Ishikawa (cell line): ENCODE data around the gene EP400.

ENCODE experiments used
- CEBPB ChIP-seq: IDR thresholded peaks from 2 replicates; pipeline ENCODE4 v1.6.1; 2012
- CREB1 ChIP-seq: IDR thresholded peaks from 2 replicates; pipeline ENCODE4 v1.6.1; 2012; ENCODE audit warnings: low read depth
- EGR1 ChIP-seq: IDR thresholded peaks from 2 replicates; pipeline ENCODE4 v1.6.1; 2012
- EP300 ChIP-seq: IDR thresholded peaks from 2 replicates; pipeline ENCODE4 v1.6.1; 2012; ENCODE audit warnings: borderline replicate concordance
- FOXM1 ChIP-seq: IDR thresholded peaks from 2 replicates; pipeline ENCODE4 v1.6.1; 2012; ENCODE audit warnings: low read depth, borderline replicate concordance
- MAX ChIP-seq: IDR thresholded peaks from 2 replicates; pipeline ENCODE4 v1.6.1; 2012
- NFIC ChIP-seq: IDR thresholded peaks from 2 replicates; pipeline ENCODE4 v1.6.1; 2012
- RAD21 ChIP-seq: IDR thresholded peaks from 2 replicates; pipeline ENCODE4 v1.6.1; 2012; ENCODE audit warnings: low read depth
- REST ChIP-seq: IDR thresholded peaks from 2 replicates; pipeline ENCODE4 v1.6.1; 2012; ENCODE audit warnings: low read depth, mild to moderate bottlenecking
- TAF1 ChIP-seq: IDR thresholded peaks from 2 replicates; pipeline ENCODE4 v1.6.1; 2012; ENCODE audit warnings: low read depth, mild to moderate bottlenecking
- TCF12 ChIP-seq: IDR thresholded peaks from 2 replicates; pipeline ENCODE4 v1.6.1; 2012; ENCODE audit warnings: low read depth
- TEAD4 ChIP-seq: IDR thresholded peaks from 2 replicates; pipeline ENCODE4 v1.6.1; 2012
- USF1 ChIP-seq: IDR thresholded peaks from 2 replicates; pipeline ENCODE4 v1.6.1; 2012
- YY1 ChIP-seq: IDR thresholded peaks from 2 replicates; pipeline ENCODE4 v1.6.1; 2012; ENCODE audit warnings: low read depth
- ZBTB7A ChIP-seq: IDR thresholded peaks from 2 replicates; pipeline ENCODE4 v1.6.1; 2012; ENCODE audit warnings: low read depth

Gene EP400

GRCh38 chr12:131923260-131923659 lies 26.5 kb upstream of the EP400 start:
- no peak for TF ChIP-seq REST
- TF ChIP-seq TEAD4, result no peak
- no peak for TF ChIP-seq EP300
- no peak for TF ChIP-seq FOXM1
- no peak for TF ChIP-seq ZBTB7A
- TF ChIP-seq USF1, result no peak

GRCh38 chr12:131927110-131928079 lies 22.3 kb upstream of the EP400 start:
- no peak for TF ChIP-seq FOXM1
- no peak for TF ChIP-seq RAD21
- TF ChIP-seq REST, result no peak
- no peak for TF ChIP-seq USF1
- no peak for TF ChIP-seq CREB1
- TF ChIP-seq NFIC, result no peak
- no peak for TF ChIP-seq TCF12
- TF ChIP-seq YY1, result no peak
- TF ChIP-seq EP300, result no peak
- TF ChIP-seq MAX, result no peak
- TF ChIP-seq TEAD4, result no peak
- no peak for TF ChIP-seq CEBPB
- TF ChIP-seq ZBTB7A, result no peak
- TF ChIP-seq TAF1, result no peak
- no peak for TF ChIP-seq EGR1

- TF ChIP-seq YY1, result no peak
- no peak for TF ChIP-seq USF1
- no peak for TF ChIP-seq TEAD4
- no peak for TF ChIP-seq TCF12
- no peak for TF ChIP-seq TAF1
- no peak for TF ChIP-seq CREB1
- TF ChIP-seq CEBPB, result no peak
- TF ChIP-seq ZBTB7A, result no peak
- TF ChIP-seq EP300, result no peak; the same call in 1 of the 2 replicates
- TF ChIP-seq RAD21, result no peak
- no peak for TF ChIP-seq FOXM1
- TF ChIP-seq NFIC, result no peak
- TF ChIP-seq MAX, result no peak
These were observed 21.5 kb upstream of the EP400 start for GRCh38 chr12:131928080-131928710.

GRCh38 chr12:131928711-131929580 lies 20.8 kb upstream of the EP400 start, which contains the start of gene PUS1:
TSS of gene PUS1 (plus strand) at chr12:131929276. CDS start at chr12:131929723, 447 bp downstream.
- TF ChIP-seq ZBTB7A (peak; percentile 53), MAX (peak; percentile 99), RAD21 (no peak; the same call in 1 of the 2 replicates), TAF1 (peak; percentile 57), TCF12 (no peak; the same call in 1 of the 2 replicates), TEAD4 (no peak), FOXM1 (no peak), NFIC (no peak), EP300 (no peak), USF1 (peak; percentile 96), CEBPB (0 out of 2 replicates have a peak, but pooled peaks have one; percentile 4), YY1 (peak; percentile 54; the same call in 1 of the 2 replicates), CREB1 (no peak), EGR1 (peak; percentile 63; the same call in 1 of the 2 replicates), REST (no peak)
